Endothelial cell of umbilical vein (primary cell): Measurements from ENCODE around the gene CDC37. TPM values are rescaled to one million over a fixed set of nuclear protein-coding genes. Genes with fewer than 3 reads are reported as not detected.

ENCODE experiments used
- BruUV-seq: library from RNA; stranded (reverse); fragments of 400-500 nt; replicated peaks from 2 replicates; lab custom pipeline; 2021; lab: Mats Ljungman, UMichigan
- CTCF ChIA-PET: fragments of 300-600, 350-600 bp; sonication (Branson Sonifier 250); formaldehyde crosslinking; loops from one replicate; lab custom pipeline; 2021; ENCODE audit warnings: antibody characterized with exemption, inconsistent platforms; lab: Charles Lee
- POLR2A ChIA-PET: fragments of 300-600, 350-600 bp; sonication (Branson Sonifier 250); formaldehyde crosslinking; loops from one replicate; lab custom pipeline; 2021; ENCODE audit warnings: antibody characterized with exemption, inconsistent platforms; lab: Charles Lee
- DNase-seq: peaks from one replicate; pipeline ENCODE4 v3.0.0-alpha.2; 2011; ENCODE audit warnings: low read depth, low spot score
- FAIRE-seq: peaks from 2 replicates; lab custom pipeline; 2011; peaks lifted over from hg19 to GRCh38; lab: Jason Lieb, UNC
- H2AFZ ChIP-seq: 2 replicates; pipeline ENCODE4 v1.6.0; 2012; ENCODE audit warnings: low read depth, low read length, control low read depth, inconsistent platforms
- H3K27ac ChIP-seq: 2 replicates; pipeline ENCODE4 v1.5.1; 2011; ENCODE audit warnings: low read depth, mild to moderate bottlenecking, control low read depth, low read length, moderate library complexity; ENCODE audit not compliant: insufficient read depth
- H3K27me3 ChIP-seq, 2 experiments: 2 replicates each; pipeline versions ENCODE4 v1.6.0 to v1.6.1; 2011; ENCODE audit warnings: low read length in 2 of 2, mixed read lengths in 1 of 2; ENCODE audit not compliant: control insufficient read depth in 2 of 2, insufficient read depth in 2 of 2
- H3K36me3 ChIP-seq, 2 experiments: 2 replicates in 1 of 2; 3 replicates in 1 of 2; pipeline ENCODE4 v1.5.1; 2011; ENCODE audit warnings: low read length in 2 of 2, mild to moderate bottlenecking in 1 of 2, moderate library complexity in 1 of 2; ENCODE audit not compliant: control insufficient read depth in 2 of 2, insufficient read depth in 2 of 2; ENCODE audit errors: extremely low read depth in 1 of 2
- H3K4me1 ChIP-seq: 3 replicates; pipeline ENCODE4 v1.5.1; 2011; ENCODE audit warnings: mild to moderate bottlenecking, low read length; ENCODE audit not compliant: control insufficient read depth, insufficient read depth; ENCODE audit errors: extremely low read depth
- H3K4me2 ChIP-seq: 2 replicates; pipeline ENCODE4 v1.6.1; 2011; ENCODE audit warnings: low read length, control low read depth, mixed read lengths; ENCODE audit not compliant: insufficient read depth
- H3K4me3 ChIP-seq, 3 experiments: fragments of 200-600 bp in 1 of 3; sonication (generic), shearing (Covaris generic) in 1 of 3; replicated peaks in 1 of 3; 2 replicates each; pipeline ENCODE4 v1.5.1; 2011 to 2016; ENCODE audit warnings: control low read depth in 3 of 3, low read length in 3 of 3, mild to moderate bottlenecking in 2 of 3, inconsistent platforms in 1 of 3, low read depth in 1 of 3, moderate library complexity in 1 of 3; ENCODE audit not compliant: insufficient read depth in 1 of 3
- H3K79me2 ChIP-seq: 2 replicates; pipeline ENCODE4 v1.6.0; 2012; ENCODE audit warnings: low read length, inconsistent platforms; ENCODE audit not compliant: control insufficient read depth, insufficient read depth
- H3K9ac ChIP-seq: replicated peaks from 2 replicates; pipeline ENCODE3; 2011; ENCODE audit warnings: low read length, control low read depth; ENCODE audit not compliant: insufficient read depth; ENCODE audit errors: extremely low read depth
- H3K9me1 ChIP-seq: replicated peaks from 3 replicates; pipeline ENCODE4 v1.6.0; 2011; ENCODE audit warnings: mild to moderate bottlenecking, low read length; ENCODE audit not compliant: control insufficient read depth, insufficient read depth; ENCODE audit errors: extremely low read depth
- H3K9me3 ChIP-seq: replicated peaks from 2 replicates; pipeline ENCODE4 v1.5.1; 2012; ENCODE audit warnings: low read length, inconsistent platforms; ENCODE audit not compliant: control insufficient read depth, insufficient read depth
- H4K20me1 ChIP-seq: replicated peaks from 2 replicates; pipeline ENCODE3; 2011; ENCODE audit warnings: mild to moderate bottlenecking, low read length; ENCODE audit not compliant: control insufficient read depth, insufficient read depth; ENCODE audit errors: extremely low read depth
- CTCF ChIP-seq, 2 donors: IDR thresholded peaks; 1 replicate in 1 of 2; 2 replicates in 1 of 2; pipeline ENCODE4 v1.5.1; 2011; ENCODE audit warnings: low read length in 2 of 2, mild to moderate bottlenecking in 2 of 2, moderate library complexity in 2 of 2, control low read depth in 1 of 2, inconsistent platforms in 1 of 2, low read depth in 1 of 2; ENCODE audit not compliant: insufficient read depth in 1 of 2; ENCODE audit errors: extremely low read depth in 1 of 2
- GATA2 ChIP-seq: IDR thresholded peaks from 2 replicates; pipeline ENCODE4 v1.7.0; 2011; ENCODE audit warnings: low read depth, mild to moderate bottlenecking, moderate library complexity, mixed read lengths, low read length; ENCODE audit not compliant: insufficient read length, insufficient read depth
- MAX ChIP-seq: IDR thresholded peaks from 2 replicates; pipeline ENCODE4 v1.6.1; 2011; ENCODE audit not compliant: insufficient read depth, insufficient read length
- dilution Hi-C: fragments of 300-500 bp; cut with MboI; formaldehyde crosslinking; loops from one replicate; pipeline ENCODE4 v1.15.0; 2019; ENCODE audit warnings: low sequenced_read_pairs; ENCODE audit not compliant: extremely low pct_ligation_motif_present
- intact Hi-C: fragments of 100-400 bp; cut with micrococcal nuclease; formaldehyde crosslinking; loops from one replicate; pipeline ENCODE4 v1.10.0; 2022
- polyA plus RNA-seq, 4 experiments: library from polyadenylated mRNA; depleted of rRNA in 3 of 4; stranded (reverse) in 3 of 4; unstranded in 1 of 4; fragments of >200 nt; gene quantifications; 2 replicates each; pipeline versions ENCODE4 v1.2.1 to v1.2.3, GENCODE V29; 2011 to 2012; ENCODE audit warnings: missing spikeins in 1 of 4
- total RNA-seq: library from RNA; stranded (reverse); gene quantifications from 2 replicates; pipeline ENCODE4 v1.2.3, GENCODE V29; 2021

The CDC37 gene
- total and polyA plus RNA-seq, 2 donors (not counting 3 experiments of a cell fraction or from before 2014, with no cell fraction given), result 300 to 372 TPM

- ChIA-PET POLR2A (no interaction called here), CTCF (interaction anchor here (0.6 to 1.5 kb wide), 3 partner anchors 16 to 28 kb away, joined by 3 to 5 read pairs (median 4); no protein-coding TSS in a partner anchor)
- no peak overlapping the region for H3K4me3 ChIP-seq
- no peak for FAIRE-seq
- H3K79me2 ChIP-seq, result no peaks in the 10 kb centered on the region
- no TSS peak for BruUV-seq
- H4K20me1 ChIP-seq, result no peaks in the 10 kb centered on the region
- H2AFZ ChIP-seq, result no peak overlapping the region
- no peak overlapping the region for H3K27ac ChIP-seq
- DNase-seq, result no peak
- H3K9me1 ChIP-seq, result no peaks in the 10 kb centered on the region
- intact Hi-C loops, result no loop called here
- TF ChIP-seq CTCF (IDR thresholded peaks at IDR 0.05; ENCODE audit: extremely low read depth in 1 of 2, insufficient read depth in 1 of 2, low read depth in 1 of 2, low read length in 2 of 2) (no peak), MAX (no peak), GATA2 (no peak)
- H3K36me3 ChIP-seq, result no peaks in the 10 kb centered on the region
- H3K27me3 ChIP-seq, result no peaks in the 10 kb centered on the region
- no peak overlapping the region for H3K9ac ChIP-seq
- no peaks in the 10 kb centered on the region for H3K9me3 ChIP-seq
- H3K4me1 ChIP-seq, result no peaks in the 10 kb centered on the region
- H3K4me2 ChIP-seq, result no peak overlapping the region
- dilution Hi-C loops, result no loop called here
These were observed 47.7 kb upstream of the CDC37 start for GRCh38 chr19:10450853-10451609.
